ENCODE data around the gene LRP2.
"Not testable (repeated sequence)": the region's sequence is repeated elsewhere in the genome, so short reads cannot be mapped to it uniquely, and the experiment has no call there.

GRCh38 chr2:169134272-169134671, 228.1 kb downstream of the LRP2 start:
- not testable (repeated sequence) for TF ChIP-seq POLR2A, CTCF, POLR2AphosphoS5, EP300 (IDR thresholded peaks at IDR 0.05)

Data from gastroesophageal sphincter (tissue), 3 donors.